Prostate gland (tissue), 2 donors: Measurements from ENCODE around the gene PTPRE. TPM values are rescaled to one million over a fixed set of nuclear protein-coding genes. Genes with fewer than 3 reads are reported as not detected.
A peak's percentile ranks its signal among the peaks of the same experiment; 100 is the strongest.

Experiments used
- DNase-seq: peaks from one replicate; pipeline ENCODE4 v3.0.0-alpha.2; 2019; ENCODE audit warnings: low spot score
- H3K27ac ChIP-seq, 2 donors: fragments of 200-600 bp; sonication (generic); 2 replicates each; pipeline ENCODE4 v1.5.1; 2017 to 2019
- H3K27me3 ChIP-seq: fragments of 200-600 bp; sonication (generic); replicated peaks from 2 replicates; pipeline ENCODE4 v1.5.1; 2019; ENCODE audit not compliant: insufficient read depth
- H3K36me3 ChIP-seq, 2 donors: fragments of 200-600 bp; sonication (generic); 1 replicate in 1 of 2; 2 replicates in 1 of 2; pipeline versions ENCODE4 v1.5.1 to v1.8.1; 2017 to 2019
- H3K4me1 ChIP-seq: fragments of 200-600 bp; sonication (generic); replicated peaks from 2 replicates; pipeline ENCODE4 v1.5.1; 2019
- H3K4me3 ChIP-seq, 2 donors: fragments of 200-600 bp; sonication (generic); 2 replicates each; pipeline ENCODE4 v1.5.1; 2017 to 2019
- H3K9me3 ChIP-seq: fragments of 200-600 bp; sonication (generic); 2 replicates; pipeline ENCODE4 v1.5.1; 2017
- CTCF ChIP-seq, 4 experiments: fragments of 200-600 bp in 2 of 4; fragments of 450-650 bp in 2 of 4; sonication (generic) in 2 of 4; IDR thresholded peaks; 1 replicate in 3 of 4; 2 replicates in 1 of 4; pipeline ENCODE4 v1.5.1; 2016 to 2019; ENCODE audit warnings: antibody characterized with exemption in 4 of 4, mild to moderate bottlenecking in 2 of 4, moderate library complexity in 2 of 4
- POLR2A ChIP-seq: fragments of 450-650 bp; IDR thresholded peaks from one replicate; pipeline ENCODE4 v1.6.1; 2016; ENCODE audit warnings: antibody characterized with exemption, mild to moderate bottlenecking
- POLR2AphosphoS5 ChIP-seq: sonication (generic); formaldehyde crosslinking; IDR thresholded peaks from one replicate; pipeline ENCODE4 v1.6.1; 2017; ENCODE audit warnings: antibody characterized with exemption
- WGBS: methylation state at CpG from one replicate; pipeline ENCODE4 v1.1.5; 2018; 5-methylcytosine and 5-hydroxymethylcytosine counted together
- intact Hi-C: fragments of 100-400 bp; cut with DNase I; formaldehyde crosslinking; loops from one replicate; pipeline ENCODE4 v1.14.2; 2022
- total RNA-seq, 2 donors: library from RNA; depleted of rRNA; stranded (reverse); fragments of >200 nt; gene quantifications; one replicate each; pipeline ENCODE4 v1.1.0, GENCODE V29; 2016

PTPRE gene
- total RNA-seq, 2 donors from 2014 or later: 4.5 to 14.3 TPM

GRCh38 chr10:128009372-128010126 lies 102.6 kb downstream of the PTPRE start:
- Histone ChIP-seq H3K9me3 (no peaks in the 10 kb centered on the region), H3K4me1 (no peaks in the 10 kb centered on the region), H3K36me3 (no peaks in the 10 kb centered on the region), H3K27ac (no peak overlapping the region), H3K4me3 (no peak overlapping the region), H3K27me3 (no peaks in the 10 kb centered on the region)
- DNase-seq: no peak
- TF ChIP-seq CTCF (IDR thresholded peaks at IDR 0.05): no peak
- TF ChIP-seq POLR2A: no peak
- TF ChIP-seq POLR2AphosphoS5: no peak
- intact Hi-C loops: no loop called here
- WGBS: 70% methylated on average over 14 of the region's 14 CpGs

- intact Hi-C loops: no loop called here
- no peak overlapping the region for H3K4me3 ChIP-seq
- no peaks in the 10 kb centered on the region for H3K4me1 ChIP-seq
- H3K9me3 ChIP-seq: no peaks in the 10 kb centered on the region
- no peak overlapping the region for H3K27ac ChIP-seq
- no peaks in the 10 kb centered on the region for H3K27me3 ChIP-seq
- 14% methylated on average over 27 of the region's 27 CpGs for WGBS
- H3K36me3 ChIP-seq: no peaks in the 10 kb centered on the region
- peak; percentile 76 for DNase-seq
- no peak for TF ChIP-seq POLR2A
- TF ChIP-seq CTCF (IDR thresholded peaks at IDR 0.05): peak; percentile 85 to 97 (median 96)
- TF ChIP-seq POLR2AphosphoS5: peak; percentile 52
These were observed 104.4 kb downstream of the PTPRE start for GRCh38 chr10:128011059-128011979.

DNA sequence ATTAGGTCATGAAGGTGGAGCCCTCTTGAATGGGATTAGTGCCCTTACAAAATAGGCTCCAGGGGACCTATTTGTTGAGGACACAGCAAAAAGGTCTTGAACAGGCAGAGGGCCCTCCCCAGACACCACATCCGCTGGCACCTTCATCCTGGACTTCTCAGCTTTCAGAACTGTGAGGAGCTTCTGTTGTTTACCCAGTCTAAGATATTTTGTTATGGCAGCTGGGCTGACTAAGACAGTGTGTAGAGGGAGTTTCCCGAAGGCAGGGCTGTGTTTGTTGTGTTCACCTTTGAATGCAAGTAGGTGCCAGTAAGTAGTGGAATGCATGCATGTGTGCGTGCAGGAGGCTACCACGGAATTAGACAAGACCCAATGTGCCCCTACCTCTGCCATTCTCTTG lies 106.7 kb downstream of the PTPRE start:
- 89% methylated on average over 4 of the region's 4 CpGs for WGBS
- H3K9me3 ChIP-seq: no peaks in the 10 kb centered on the region
- H3K27ac ChIP-seq: no peak overlapping the region
- H3K4me1 ChIP-seq: no peaks in the 10 kb centered on the region
- no peaks in the 10 kb centered on the region for H3K27me3 ChIP-seq
- no peak for DNase-seq
- H3K36me3 ChIP-seq: no peaks in the 10 kb centered on the region
- H3K4me3 ChIP-seq: no peak overlapping the region
- intact Hi-C loops: loop anchor here (2.0 kb wide), 1 partner anchor 107 kb away; the partner anchor contains the start of gene PTPRE
- no peak for TF ChIP-seq POLR2A
- no peak for TF ChIP-seq CTCF (IDR thresholded peaks at IDR 0.05)
- TF ChIP-seq POLR2AphosphoS5: no peak

GRCh38 chr10:128014236-128014635 lies 107.3 kb downstream of the PTPRE start:
- TF ChIP-seq POLR2A (no peak), POLR2AphosphoS5 (no peak), CTCF (IDR thresholded peaks at IDR 0.05) (no peak)
- no peaks in the 10 kb centered on the region for H3K9me3 ChIP-seq
- no peak overlapping the region for H3K27ac ChIP-seq
- no peaks in the 10 kb centered on the region for H3K36me3 ChIP-seq
- H3K27me3 ChIP-seq: no peaks in the 10 kb centered on the region
- no peaks in the 10 kb centered on the region for H3K4me1 ChIP-seq
- no peak for DNase-seq
- 73% methylated on average over 7 of the region's 7 CpGs for WGBS
- intact Hi-C loops: no loop called here
- no peak overlapping the region for H3K4me3 ChIP-seq
